Endothelial cell (in vitro differentiated cells): ENCODE results near the gene IL21R. TPM values are rescaled to one million over a fixed set of nuclear protein-coding genes. Genes with fewer than 3 reads are reported as not detected.
A peak's percentile ranks its signal among the peaks of the same experiment; 100 is the strongest.

ENCODE experiments used
- DNase-seq: peaks from one replicate; pipeline ENCODE4 v3.0.0; 2021; ENCODE audit warnings: low spot score
- H3K27ac Mint-ChIP-seq: one replicate; pipeline ENCODE4 v1.8.0; 2021; ENCODE audit warnings: mixed read lengths, inconsistent platforms; ENCODE audit not compliant: unreplicated experiment
- H3K27me3 Mint-ChIP-seq: one replicate; pipeline ENCODE4 v1.8.0; 2021; ENCODE audit warnings: mild to moderate bottlenecking, moderate library complexity, mixed read lengths, inconsistent platforms; ENCODE audit not compliant: unreplicated experiment
- H3K36me3 Mint-ChIP-seq: one replicate; pipeline ENCODE4 v1.8.0; 2021; ENCODE audit warnings: mild to moderate bottlenecking, low read depth, mixed read lengths, inconsistent platforms; ENCODE audit not compliant: unreplicated experiment
- H3K4me1 Mint-ChIP-seq: one replicate; pipeline ENCODE4 v1.8.0; 2021; ENCODE audit warnings: mild to moderate bottlenecking, mixed read lengths, inconsistent platforms; ENCODE audit not compliant: unreplicated experiment
- H3K4me3 Mint-ChIP-seq: one replicate; pipeline ENCODE4 v1.8.0; 2021; ENCODE audit warnings: mild to moderate bottlenecking, mixed read lengths, inconsistent platforms; ENCODE audit not compliant: unreplicated experiment
- H3K9me3 Mint-ChIP-seq: one replicate; pipeline ENCODE4 v1.8.0; 2021; ENCODE audit warnings: mixed read lengths, inconsistent platforms; ENCODE audit not compliant: unreplicated experiment
- total RNA-seq: library from RNA; stranded (reverse); fragmentation: NEBNext Ultra II Directional; extraction: Animal tissue kit (Norgen Biotek cat#: 25700); gene quantifications from one replicate; pipeline ENCODE4 v1.2.1, GENCODE V29; 2021; ENCODE audit not compliant: unreplicated experiment
- TF ChIP-seq, protein P1 (sequence below): fragments of 200-600 bp; sonication (generic); IDR thresholded peaks from one replicate; pipeline ENCODE4 v1.5.0; 2021; ENCODE audit warnings: antibody characterized with exemption; ENCODE audit not compliant: unreplicated experiment

Gene IL21R
- total RNA-seq, 1 donor from 2014 or later: not detected

DNA sequence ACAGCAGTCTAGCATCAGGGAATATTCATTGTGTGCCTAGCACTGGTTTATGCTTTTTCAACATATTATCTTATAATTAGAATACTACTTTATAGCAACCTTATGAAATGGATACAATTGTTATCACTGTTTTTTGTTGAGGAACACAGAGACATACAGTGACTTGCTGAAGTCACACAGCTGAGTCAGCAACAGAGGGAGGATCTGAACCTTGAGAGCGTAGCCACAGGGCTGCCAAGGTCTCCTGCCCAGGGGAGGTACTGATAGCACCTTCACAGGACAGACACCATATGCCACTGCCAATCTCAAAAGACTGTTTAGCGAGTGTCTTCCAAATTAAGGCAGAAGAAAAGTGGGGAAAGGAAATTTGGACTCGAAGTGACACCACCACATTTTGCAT is 84.8 kb downstream of the IL21R start:
- TF ChIP-seq, protein P1, sequence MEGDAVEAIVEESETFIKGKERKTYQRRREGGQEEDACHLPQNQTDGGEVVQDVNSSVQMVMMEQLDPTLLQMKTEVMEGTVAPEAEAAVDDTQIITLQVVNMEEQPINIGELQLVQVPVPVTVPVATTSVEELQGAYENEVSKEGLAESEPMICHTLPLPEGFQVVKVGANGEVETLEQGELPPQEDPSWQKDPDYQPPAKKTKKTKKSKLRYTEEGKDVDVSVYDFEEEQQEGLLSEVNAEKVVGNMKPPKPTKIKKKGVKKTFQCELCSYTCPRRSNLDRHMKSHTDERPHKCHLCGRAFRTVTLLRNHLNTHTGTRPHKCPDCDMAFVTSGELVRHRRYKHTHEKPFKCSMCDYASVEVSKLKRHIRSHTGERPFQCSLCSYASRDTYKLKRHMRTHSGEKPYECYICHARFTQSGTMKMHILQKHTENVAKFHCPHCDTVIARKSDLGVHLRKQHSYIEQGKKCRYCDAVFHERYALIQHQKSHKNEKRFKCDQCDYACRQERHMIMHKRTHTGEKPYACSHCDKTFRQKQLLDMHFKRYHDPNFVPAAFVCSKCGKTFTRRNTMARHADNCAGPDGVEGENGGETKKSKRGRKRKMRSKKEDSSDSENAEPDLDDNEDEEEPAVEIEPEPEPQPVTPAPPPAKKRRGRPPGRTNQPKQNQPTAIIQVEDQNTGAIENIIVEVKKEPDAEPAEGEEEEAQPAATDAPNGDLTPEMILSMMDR: no peak
- Mint-ChIP-seq H3K27ac (no peak overlapping the region), H3K27me3 (no peaks in the 10 kb centered on the region), H3K4me3 (no peak overlapping the region), H3K9me3 (no peaks in the 10 kb centered on the region), H3K4me1 (no peaks in the 10 kb centered on the region), H3K36me3 (peaks cover 67% of the 10 kb centered on the region)
- DNase-seq: no peak

DNA sequence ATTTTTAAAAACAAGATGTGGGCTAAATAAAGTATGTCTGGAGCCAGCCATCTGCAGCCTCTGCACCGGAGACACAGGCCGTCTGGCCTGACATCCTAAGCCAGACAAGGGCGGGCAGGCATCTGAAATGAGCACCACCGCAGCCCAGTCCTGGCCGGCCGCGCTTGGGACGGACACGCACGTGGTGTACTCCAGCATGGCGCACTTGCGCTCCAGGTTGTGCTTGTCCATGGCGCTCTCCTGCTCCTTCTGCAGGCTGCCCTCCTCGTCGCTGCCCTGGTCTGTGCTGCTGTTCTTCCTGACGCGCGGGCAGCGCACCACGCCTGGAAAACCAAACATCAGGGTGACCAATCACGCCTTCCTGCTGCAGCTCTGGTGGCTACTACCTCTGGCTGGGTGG is 87.4 kb downstream of the IL21R start:
- Mint-ChIP-seq H3K9me3 (no peaks in the 10 kb centered on the region), H3K4me3 (no peak overlapping the region), H3K4me1 (peaks cover 2% of the 10 kb centered on the region), H3K27ac (no peak overlapping the region), H3K27me3 (peaks cover 1% of the 10 kb centered on the region), H3K36me3 (peaks cover 62% of the 10 kb centered on the region)
- TF ChIP-seq, protein P1: no peak
- no peak for DNase-seq

- no peak for DNase-seq
- TF ChIP-seq, protein P1: no peak
- H3K4me3 Mint-ChIP-seq: no peak overlapping the region
- no peak overlapping the region for H3K27ac Mint-ChIP-seq
- H3K9me3 Mint-ChIP-seq: no peaks in the 10 kb centered on the region
- peaks cover 1% of the 10 kb centered on the region for H3K27me3 Mint-ChIP-seq
- H3K36me3 Mint-ChIP-seq: peaks cover 62% of the 10 kb centered on the region
- peaks cover 6% of the 10 kb centered on the region for H3K4me1 Mint-ChIP-seq
Observed at GRCh38 chr16:27489906-27490305, 87.9 kb downstream of the IL21R start.

DNA sequence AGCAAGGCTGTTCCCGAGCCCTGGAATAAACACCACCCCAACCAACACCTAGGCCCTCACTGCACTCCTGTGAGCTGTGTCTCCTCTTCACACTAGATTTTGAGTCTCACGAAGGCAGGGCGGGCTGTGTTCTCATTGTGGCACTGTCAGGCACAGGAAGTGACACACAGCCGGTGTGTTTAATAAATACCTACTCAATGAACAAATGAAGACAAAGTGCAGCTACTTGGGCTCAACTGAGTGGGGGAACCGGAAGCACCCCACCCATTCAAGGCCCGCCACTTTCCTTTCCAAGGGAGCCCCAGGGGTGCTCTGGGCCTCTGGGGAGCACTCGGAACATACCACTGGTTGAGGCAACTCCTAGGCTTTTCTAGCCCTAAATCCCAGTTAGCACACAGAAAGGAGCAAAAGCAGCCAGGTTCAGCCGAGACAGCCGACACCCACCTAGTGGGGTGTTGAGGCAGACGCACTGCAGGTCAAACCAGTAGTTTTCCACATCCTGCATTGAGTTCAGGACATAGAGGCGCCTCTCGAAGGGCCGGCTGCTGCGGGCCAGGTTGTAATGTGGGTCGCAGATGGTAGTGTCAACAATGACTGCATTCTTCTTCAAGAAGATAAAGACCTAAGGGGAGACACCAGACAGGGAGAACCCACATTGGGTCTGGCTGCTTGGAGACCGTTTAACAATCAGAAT is 90.1 kb downstream of the IL21R start:
- Mint-ChIP-seq H3K27ac (no peak overlapping the region), H3K27me3 (peaks cover 1% of the 10 kb centered on the region), H3K36me3 (peaks cover 51% of the 10 kb centered on the region), H3K4me3 (no peak overlapping the region), H3K9me3 (no peaks in the 10 kb centered on the region), H3K4me1 (peaks cover 9% of the 10 kb centered on the region)
- no peak for DNase-seq
- TF ChIP-seq, protein P1: no peak

DNA sequence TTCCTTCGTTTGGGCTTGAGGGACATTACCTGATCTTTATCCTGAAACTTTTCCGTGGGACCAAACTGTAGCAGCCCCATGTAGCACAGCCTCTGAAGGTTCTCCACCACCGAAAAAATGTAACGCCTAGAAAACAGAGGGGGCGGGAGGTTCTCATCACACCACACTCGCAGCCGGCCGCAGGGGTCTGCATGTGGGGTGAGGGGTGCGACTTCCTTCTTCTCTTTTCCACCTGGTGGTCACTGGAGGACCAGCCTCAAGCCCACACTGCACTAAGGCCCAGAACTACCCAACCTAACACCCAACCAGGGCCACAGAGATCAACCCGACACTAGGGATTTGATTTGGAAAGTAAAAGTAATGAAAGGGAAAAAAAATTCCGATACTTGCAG is 90.6 kb downstream of the IL21R start:
- Mint-ChIP-seq H3K27me3 (peaks cover 1% of the 10 kb centered on the region), H3K4me1 (peaks cover 9% of the 10 kb centered on the region), H3K4me3 (no peak overlapping the region), H3K9me3 (no peaks in the 10 kb centered on the region), H3K27ac (peak overlapping the region; percentile 65), H3K36me3 (peaks cover 52% of the 10 kb centered on the region)
- TF ChIP-seq, protein P1: no peak
- no peak for DNase-seq
